Fibroblast of lung (primary cell): ENCODE data around the gene PCGF1.

Source experiments
- EZH2 ChIP-seq: IDR thresholded peaks from 2 replicates; pipeline ENCODE4 v1.5.1; 2012; ENCODE audit warnings: low read length, control low read depth, mild to moderate bottlenecking; ENCODE audit errors: missing control alignments
- TF ChIP-seq, protein P1 (sequence below), 2 donors: IDR thresholded peaks in 1 of 2; conservative IDR thresholded peaks in 1 of 2; 1 replicate in 1 of 2; 2 replicates in 1 of 2; pipeline ENCODE4 v1.5.1; 2011 to 2012; ENCODE audit warnings: low read length in 2 of 2, control low read depth in 1 of 2, inconsistent platforms in 1 of 2, low read depth in 1 of 2, mild to moderate bottlenecking in 1 of 2

- TF ChIP-seq, protein P1, sequence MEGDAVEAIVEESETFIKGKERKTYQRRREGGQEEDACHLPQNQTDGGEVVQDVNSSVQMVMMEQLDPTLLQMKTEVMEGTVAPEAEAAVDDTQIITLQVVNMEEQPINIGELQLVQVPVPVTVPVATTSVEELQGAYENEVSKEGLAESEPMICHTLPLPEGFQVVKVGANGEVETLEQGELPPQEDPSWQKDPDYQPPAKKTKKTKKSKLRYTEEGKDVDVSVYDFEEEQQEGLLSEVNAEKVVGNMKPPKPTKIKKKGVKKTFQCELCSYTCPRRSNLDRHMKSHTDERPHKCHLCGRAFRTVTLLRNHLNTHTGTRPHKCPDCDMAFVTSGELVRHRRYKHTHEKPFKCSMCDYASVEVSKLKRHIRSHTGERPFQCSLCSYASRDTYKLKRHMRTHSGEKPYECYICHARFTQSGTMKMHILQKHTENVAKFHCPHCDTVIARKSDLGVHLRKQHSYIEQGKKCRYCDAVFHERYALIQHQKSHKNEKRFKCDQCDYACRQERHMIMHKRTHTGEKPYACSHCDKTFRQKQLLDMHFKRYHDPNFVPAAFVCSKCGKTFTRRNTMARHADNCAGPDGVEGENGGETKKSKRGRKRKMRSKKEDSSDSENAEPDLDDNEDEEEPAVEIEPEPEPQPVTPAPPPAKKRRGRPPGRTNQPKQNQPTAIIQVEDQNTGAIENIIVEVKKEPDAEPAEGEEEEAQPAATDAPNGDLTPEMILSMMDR (conservative IDR thresholded peaks at IDR 0.05 in 1 of 2, IDR thresholded peaks at IDR 0.05 in 1 of 2; ENCODE audit: low read depth in 1 of 2, low read length in 2 of 2) = no peak
- no peak for TF ChIP-seq EZH2
Observed at GRCh38 chr2:74458938-74459363, 48.5 kb downstream of the PCGF1 start.
